HepG2 (cell line): Measurements from ENCODE around the gene CTF1. TPM values are rescaled to one million over a fixed set of nuclear protein-coding genes. Genes with fewer than 3 reads are reported as not detected.

ENCODE experiments used
- ARID4A ChIP-seq: sonication (generic); formaldehyde crosslinking; IDR thresholded peaks from 2 replicates; pipeline ENCODE4 v1.5.0; 2020; ENCODE audit warnings: mild to moderate bottlenecking, missing genetic modification reagents, borderline replicate concordance
- GABPA ChIP-seq, 2 experiments: IDR thresholded peaks; 2 replicates each; pipeline ENCODE4 v1.6.1; 2011 to 2016; ENCODE audit warnings: low read depth in 2 of 2, low read length in 1 of 2, missing biosample characterization in 1 of 2, missing genetic modification characterization in 1 of 2
- GABPB1 ChIP-seq: IDR thresholded peaks from 2 replicates; pipeline ENCODE4 v1.6.1; 2016; ENCODE audit warnings: mild to moderate bottlenecking, missing genetic modification reagents, moderate library complexity, missing compliant biosample characterization
- HCFC1 ChIP-seq: fragments of 150-350 bp; IDR thresholded peaks from 2 replicates; pipeline ENCODE4 v1.6.1; 2014; ENCODE audit warnings: low read depth, low read length
- NR2C2 ChIP-seq: sonication (generic); formaldehyde crosslinking; IDR thresholded peaks from 2 replicates; pipeline ENCODE4 v1.4.0; 2020; ENCODE audit warnings: missing genetic modification reagents, mild to moderate bottlenecking, moderate library complexity, borderline replicate concordance
- RFX1 ChIP-seq: fragments of 450-650 bp; IDR thresholded peaks from 2 replicates; pipeline ENCODE4 v1.6.1; 2017
- SOX6 ChIP-seq, 2 experiments: fragments of 450-650 bp in 1 of 2; sonication (generic) in 1 of 2; formaldehyde crosslinking in 1 of 2; IDR thresholded peaks; 2 replicates each; pipeline versions ENCODE4 v1.4.0 to v1.6.1; 2017 to 2020; ENCODE audit warnings: antibody characterized with exemption in 1 of 2, mild to moderate bottlenecking in 1 of 2, missing genetic modification reagents in 1 of 2
- THAP11 ChIP-seq: IDR thresholded peaks from 2 replicates; pipeline ENCODE4 v1.6.1; 2016; ENCODE audit warnings: missing biosample characterization, missing genetic modification reagents
- ZBTB39 ChIP-seq: sonication (generic); formaldehyde crosslinking; IDR thresholded peaks from 2 replicates; pipeline ENCODE4 v1.5.0; 2020; ENCODE audit warnings: missing genetic modification reagents
- ZFP37 ChIP-seq: sonication (generic); formaldehyde crosslinking; IDR thresholded peaks from 2 replicates; pipeline ENCODE4 v1.4.0; 2020; ENCODE audit warnings: missing genetic modification reagents, borderline replicate concordance
- ZFP91 ChIP-seq: sonication (generic); formaldehyde crosslinking; IDR thresholded peaks from 2 replicates; pipeline ENCODE4 v1.9.0; 2022; ENCODE audit warnings: missing genetic modification reagents, mild to moderate bottlenecking, borderline replicate concordance
- ZFY ChIP-seq: sonication (generic); formaldehyde crosslinking; IDR thresholded peaks from 2 replicates; pipeline ENCODE4 v1.4.0; 2020; ENCODE audit warnings: missing genetic modification reagents
- ZNF143 ChIP-seq: sonication (generic); formaldehyde crosslinking; IDR thresholded peaks from 2 replicates; pipeline ENCODE4 v1.4.0; 2020; ENCODE audit warnings: missing genetic modification reagents
- ZNF574 ChIP-seq: sonication (generic); formaldehyde crosslinking; IDR thresholded peaks from 2 replicates; pipeline ENCODE4 v1.4.0; 2020; ENCODE audit warnings: missing genetic modification reagents
- polyA plus RNA-seq, 8 experiments: library from polyadenylated mRNA; depleted of rRNA in 3 of 8; stranded (reverse) in 7 of 8; unstranded in 1 of 8; fragments of >200 nt; fragmentation: Illumina TruSeq in 4 of 8; extraction: Trizol in 4 of 8; gene quantifications; 2 replicates each; pipeline versions ENCODE4 v1.2.1 to v1.2.3, GENCODE V29; 2011 to 2016; ENCODE audit warnings: low read depth in 4 of 8, missing spikeins in 1 of 8, mixed read lengths in 1 of 8; ENCODE audit not compliant: insufficient read depth in 1 of 8
- total RNA-seq, 5 experiments: library from RNA; depleted of rRNA; stranded (reverse); fragments of >200 nt; fragmentation: Illumina TruSeq; extraction: Trizol; gene quantifications; 2 replicates each; pipeline ENCODE4 v1.2.3, GENCODE V29; 2016; ENCODE audit warnings: low read depth in 1 of 5

The CTF1 gene
- total and polyA plus RNA-seq, 2 of the 13 experiments (the other 11 are each of a cell fraction or from before 2014, with no cell fraction given): 0.13 to 1.8 TPM

- peak; percentile 41; the same call in 1 of the 2 replicates for TF ChIP-seq ARID4A (CRISPR knock-in tag)
- TF ChIP-seq ZNF143 (CRISPR knock-in tag): peak; percentile 89
- TF ChIP-seq ZNF574: peak; percentile 52
- no peak for TF ChIP-seq GABPA (IDR thresholded peaks at IDR 0.05; ENCODE audit: low read depth, low read length)
- TF ChIP-seq GABPA (CRISPR knock-in tag; IDR thresholded peaks at IDR 0.05; ENCODE audit: low read depth): peak; percentile 62
- peak; percentile 76 for TF ChIP-seq HCFC1
- peak; percentile 46; the same call in 1 of the 2 replicates for TF ChIP-seq ZFP91 (CRISPR knock-in tag)
- TF ChIP-seq GABPB1: peak; percentile 63
- peak; percentile 80 for TF ChIP-seq NR2C2
- no peak for TF ChIP-seq ZFP37 (CRISPR knock-in tag)
- peak; percentile 96 for TF ChIP-seq THAP11 (CRISPR knock-in tag)
- peak; percentile 37; the same call in 1 of the 2 replicates for TF ChIP-seq ZFY (CRISPR knock-in tag)
- TF ChIP-seq ZBTB39 (CRISPR knock-in tag): peak; percentile 45; the same call in 1 of the 2 replicates
- no peak for TF ChIP-seq RFX1
- TF ChIP-seq SOX6 (IDR thresholded peaks at IDR 0.05): no peak
- TF ChIP-seq SOX6 (CRISPR knock-in tag; IDR thresholded peaks at IDR 0.05): no peak
- TF ChIP-seq, all 625 proteins: peak for 24
Measured at GRCh38 chr16:30927789-30928378, 31.5 kb downstream of the CTF1 start (continued).
